ENCODE data around the gene HRH4. TPM values are rescaled to one million over a fixed set of nuclear protein-coding genes. Genes with fewer than 3 reads are reported as not detected.

The HRH4 gene
- 1 to 10 TPM in 1 of 6 donors, under 1 TPM in 3, not detected in 2; 0.10 to 1.1 (median 0.45) TPM for total RNA-seq

- DNase-seq (no peak), ATAC-seq (ENCODE audit: low FRiP score in 2 of 2) (no peak)
These were observed at the start of gene HRH4 for GRCh38 chr18:24460388-24460787. HRH4 (plus strand) TSS chr18:24460637; CDS start chr18:24460729, 92 bp downstream.

GRCh38 chr18:24413148-24413547 is 47.3 kb upstream of the HRH4 start:
- no peaks in the 10 kb centered on the region for H3K4me1 ChIP-seq
- DNase-seq (no peak), ATAC-seq (ENCODE audit: low FRiP score in 2 of 2) (no peak)
- H3K9me3 ChIP-seq = no peaks in the 10 kb centered on the region
- no peak overlapping the region for H3K4me3 ChIP-seq
- WGBS, 2 donors = 56 to 69% methylated on average over 2 of the region's 2 CpGs
- TF ChIP-seq POLR2AphosphoS5 (IDR thresholded peaks at IDR 0.05) (no peak), POLR2A (IDR thresholded peaks at IDR 0.05) (no peak), CTCF (IDR thresholded peaks at IDR 0.05) (no peak), EP300 (IDR thresholded peaks at IDR 0.05) (no peak)
- H3K27ac ChIP-seq = no peak overlapping the region
- no peaks in the 10 kb centered on the region for H3K27me3 ChIP-seq
- H3K36me3 ChIP-seq = no peaks in the 10 kb centered on the region

More at GRCh38 chr18:24460388-24460787, at the start of gene HRH4:
- H3K36me3 ChIP-seq = no peaks in the 10 kb centered on the region
- no peaks in the 10 kb centered on the region for H3K4me1 ChIP-seq
- H3K27ac ChIP-seq = no peak within 1 kb of the TSS
- WGBS, 2 donors = 47 to 65% methylated on average over 1 of the region's 1 CpG
- TF ChIP-seq POLR2AphosphoS5 (IDR thresholded peaks at IDR 0.05) (no peak), POLR2A (IDR thresholded peaks at IDR 0.05) (no peak), CTCF (IDR thresholded peaks at IDR 0.05) (no peak), EP300 (IDR thresholded peaks at IDR 0.05) (no peak)
- no peak within 1 kb of the TSS for H3K4me3 ChIP-seq
- H3K9me3 ChIP-seq = no peaks in the 10 kb centered on the region
- no peaks in the 10 kb centered on the region for H3K27me3 ChIP-seq

- Histone ChIP-seq H3K4me3 (no peak overlapping the region), H3K27me3 (no peaks in the 10 kb centered on the region), H3K27ac (no peak overlapping the region), H3K36me3 (no peaks in the 10 kb centered on the region), H3K4me1 (no peaks in the 10 kb centered on the region), H3K9me3 (no peaks in the 10 kb centered on the region)
- TF ChIP-seq POLR2A (IDR thresholded peaks at IDR 0.05) (no peak), EP300 (IDR thresholded peaks at IDR 0.05) (no peak), CTCF (IDR thresholded peaks at IDR 0.05) (no peak), POLR2AphosphoS5 (IDR thresholded peaks at IDR 0.05) (no peak)
- 85 to 91% methylated on average over 3 of the region's 3 CpGs for WGBS, 2 donors
- ATAC-seq (ENCODE audit: low FRiP score in 2 of 2) (no peak), DNase-seq (no peak)
These were observed 46.0 kb upstream of the HRH4 start for GRCh38 chr18:24414349-24415003.

GRCh38 chr18:24417480-24417879 is 43.0 kb upstream of the HRH4 start:
- DNase-seq = no peak
- ATAC-seq (ENCODE audit: low FRiP score in 2 of 2) = no peak
- Histone ChIP-seq H3K9me3 (no peaks in the 10 kb centered on the region), H3K4me3 (no peak overlapping the region), H3K36me3 (no peaks in the 10 kb centered on the region), H3K27me3 (no peaks in the 10 kb centered on the region), H3K27ac (no peak overlapping the region), H3K4me1 (no peaks in the 10 kb centered on the region)
- 54 to 58% methylated on average over 3 of the region's 3 CpGs for WGBS, 2 donors
- TF ChIP-seq POLR2AphosphoS5 (IDR thresholded peaks at IDR 0.05) (no peak), POLR2A (IDR thresholded peaks at IDR 0.05) (no peak), EP300 (IDR thresholded peaks at IDR 0.05) (no peak), CTCF (IDR thresholded peaks at IDR 0.05) (no peak)

- TF ChIP-seq POLR2A (IDR thresholded peaks at IDR 0.05) (no peak), EP300 (IDR thresholded peaks at IDR 0.05) (no peak), POLR2AphosphoS5 (IDR thresholded peaks at IDR 0.05) (no peak), CTCF (IDR thresholded peaks at IDR 0.05) (no peak)
These were observed 39.9 kb upstream of the HRH4 start for GRCh38 chr18:24420551-24420950.

More at GRCh38 chr18:24420551-24420950, 39.9 kb upstream of the HRH4 start:
- no peaks in the 10 kb centered on the region for H3K27me3 ChIP-seq
- DNase-seq (no peak), ATAC-seq (ENCODE audit: low FRiP score in 2 of 2) (no peak)
- H3K27ac ChIP-seq = no peak overlapping the region
- WGBS, 2 donors = 87 to 89% methylated on average over 4 of the region's 4 CpGs
- no peaks in the 10 kb centered on the region for H3K36me3 ChIP-seq
- no peak overlapping the region for H3K4me3 ChIP-seq
- no peaks in the 10 kb centered on the region for H3K4me1 ChIP-seq
- H3K9me3 ChIP-seq = no peaks in the 10 kb centered on the region
